ENCODE results near the gene TBC1D2B.

- TF ChIP-seq EZH2 (IDR thresholded peaks at IDR 0.05; ENCODE audit: borderline replicate concordance, low read depth, low read length, severe bottlenecking): no peak
- no peak for TF ChIP-seq POLR2AphosphoS5 (IDR thresholded peaks at IDR 0.05; ENCODE audit: insufficient read depth, low read depth, low read length)
- TF ChIP-seq CTCF (IDR thresholded peaks at IDR 0.05; ENCODE audit: extremely low read depth in 1 of 2, insufficient read depth in 1 of 2, low read depth in 1 of 2, low read length in 2 of 2): no peak
- TF ChIP-seq MAX (IDR thresholded peaks at IDR 0.05; ENCODE audit: insufficient read depth, insufficient read length): no peak
- no peak for TF ChIP-seq MYC (IDR thresholded peaks at IDR 0.05; ENCODE audit: low read depth, low read length)
- TF ChIP-seq POLR2A (IDR thresholded peaks at IDR 0.05; ENCODE audit: low read depth, low read length): no peak
- no peak for TF ChIP-seq JUN (IDR thresholded peaks at IDR 0.05; ENCODE audit: borderline replicate concordance, insufficient read depth, insufficient read length, low read depth)
- no peak for TF ChIP-seq FOS (IDR thresholded peaks at IDR 0.05; ENCODE audit: borderline replicate concordance, insufficient read depth, low read length)
- no peak for TF ChIP-seq GATA2 (IDR thresholded peaks at IDR 0.05; ENCODE audit: insufficient read depth, insufficient read length, low read depth, low read length)
Observed at GRCh38 chr15:77989296-77990143, 88.0 kb downstream of the TBC1D2B start.

All from endothelial cell of umbilical vein (primary cell).